HL-60 (cell line): ENCODE measurements around the gene HPSE2.

Experiments
- DNase-seq, 2 experiments: peaks; one replicate each; pipeline ENCODE4 v3.0.0-alpha.2; 2010 to 2020; ENCODE audit warnings: low read depth in 1 of 2, low spot score in 1 of 2
- H3K27ac ChIP-seq: fragments of 250-450 bp; sonication (Bioruptor Pico); replicated peaks from 2 replicates; pipeline ENCODE4 v1.5.1; 2020; ENCODE audit warnings: mild to moderate bottlenecking, moderate library complexity
- H3K27me3 ChIP-seq: fragments of 250-450 bp; sonication (Bioruptor Pico); 2 replicates; pipeline ENCODE4 v1.5.1; 2021; ENCODE audit warnings: mild to moderate bottlenecking, moderate library complexity; ENCODE audit not compliant: insufficient read depth, poor library complexity, severe bottlenecking
- H3K4me3 ChIP-seq: replicated peaks from 2 replicates; pipeline ENCODE4 v1.5.1; 2011; ENCODE audit warnings: mild to moderate bottlenecking, control low read depth, low read length; ENCODE audit not compliant: insufficient read depth
- CTCF ChIP-seq: IDR thresholded peaks from one replicate; pipeline ENCODE4 v1.5.1; 2011; ENCODE audit warnings: low read length, control low read depth, inconsistent platforms; ENCODE audit not compliant: insufficient read depth
- GABPA ChIP-seq: IDR thresholded peaks from 2 replicates; pipeline ENCODE4 v1.6.1; 2012; ENCODE audit warnings: low read depth
- POLR2AphosphoS5 ChIP-seq: IDR thresholded peaks from 2 replicates; pipeline ENCODE4 v1.6.1; 2012; ENCODE audit warnings: low read depth
- SPI1 ChIP-seq: IDR thresholded peaks from 2 replicates; pipeline ENCODE4 v1.6.1; 2012; ENCODE audit warnings: low read depth, mild to moderate bottlenecking, borderline replicate concordance
- TF ChIP-seq, protein P1 (sequence below): IDR thresholded peaks from 2 replicates; pipeline ENCODE4 v1.6.1; 2012; ENCODE audit warnings: low read depth; ENCODE audit not compliant: insufficient replicate concordance

The HPSE2 gene

GRCh38 chr10:98446661-98447221 is 788.9 kb downstream of the HPSE2 start, which contains the start of gene HPS1:
TSS of gene HPS1 (minus strand) at chr10:98446935. CDS start at chr10:98443240, 3,695 bp downstream.
- no peak for TF ChIP-seq GABPA
- TF ChIP-seq SPI1 = no peak
- TF ChIP-seq, protein P1, sequence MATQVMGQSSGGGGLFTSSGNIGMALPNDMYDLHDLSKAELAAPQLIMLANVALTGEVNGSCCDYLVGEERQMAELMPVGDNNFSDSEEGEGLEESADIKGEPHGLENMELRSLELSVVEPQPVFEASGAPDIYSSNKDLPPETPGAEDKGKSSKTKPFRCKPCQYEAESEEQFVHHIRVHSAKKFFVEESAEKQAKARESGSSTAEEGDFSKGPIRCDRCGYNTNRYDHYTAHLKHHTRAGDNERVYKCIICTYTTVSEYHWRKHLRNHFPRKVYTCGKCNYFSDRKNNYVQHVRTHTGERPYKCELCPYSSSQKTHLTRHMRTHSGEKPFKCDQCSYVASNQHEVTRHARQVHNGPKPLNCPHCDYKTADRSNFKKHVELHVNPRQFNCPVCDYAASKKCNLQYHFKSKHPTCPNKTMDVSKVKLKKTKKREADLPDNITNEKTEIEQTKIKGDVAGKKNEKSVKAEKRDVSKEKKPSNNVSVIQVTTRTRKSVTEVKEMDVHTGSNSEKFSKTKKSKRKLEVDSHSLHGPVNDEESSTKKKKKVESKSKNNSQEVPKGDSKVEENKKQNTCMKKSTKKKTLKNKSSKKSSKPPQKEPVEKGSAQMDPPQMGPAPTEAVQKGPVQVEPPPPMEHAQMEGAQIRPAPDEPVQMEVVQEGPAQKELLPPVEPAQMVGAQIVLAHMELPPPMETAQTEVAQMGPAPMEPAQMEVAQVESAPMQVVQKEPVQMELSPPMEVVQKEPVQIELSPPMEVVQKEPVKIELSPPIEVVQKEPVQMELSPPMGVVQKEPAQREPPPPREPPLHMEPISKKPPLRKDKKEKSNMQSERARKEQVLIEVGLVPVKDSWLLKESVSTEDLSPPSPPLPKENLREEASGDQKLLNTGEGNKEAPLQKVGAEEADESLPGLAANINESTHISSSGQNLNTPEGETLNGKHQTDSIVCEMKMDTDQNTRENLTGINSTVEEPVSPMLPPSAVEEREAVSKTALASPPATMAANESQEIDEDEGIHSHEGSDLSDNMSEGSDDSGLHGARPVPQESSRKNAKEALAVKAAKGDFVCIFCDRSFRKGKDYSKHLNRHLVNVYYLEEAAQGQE = no peak
- no peak for TF ChIP-seq CTCF
- no peak; the same call in 1 of the 2 replicates for TF ChIP-seq POLR2AphosphoS5
- H3K27me3 ChIP-seq = peaks cover 2% of the 10 kb centered on the region
- H3K27ac ChIP-seq = peak within 1 kb of the TSS; percentile 90
- DNase-seq = peak; percentile 70 to 73
- H3K4me3 ChIP-seq = peak within 1 kb of the TSS; percentile 71

DNA sequence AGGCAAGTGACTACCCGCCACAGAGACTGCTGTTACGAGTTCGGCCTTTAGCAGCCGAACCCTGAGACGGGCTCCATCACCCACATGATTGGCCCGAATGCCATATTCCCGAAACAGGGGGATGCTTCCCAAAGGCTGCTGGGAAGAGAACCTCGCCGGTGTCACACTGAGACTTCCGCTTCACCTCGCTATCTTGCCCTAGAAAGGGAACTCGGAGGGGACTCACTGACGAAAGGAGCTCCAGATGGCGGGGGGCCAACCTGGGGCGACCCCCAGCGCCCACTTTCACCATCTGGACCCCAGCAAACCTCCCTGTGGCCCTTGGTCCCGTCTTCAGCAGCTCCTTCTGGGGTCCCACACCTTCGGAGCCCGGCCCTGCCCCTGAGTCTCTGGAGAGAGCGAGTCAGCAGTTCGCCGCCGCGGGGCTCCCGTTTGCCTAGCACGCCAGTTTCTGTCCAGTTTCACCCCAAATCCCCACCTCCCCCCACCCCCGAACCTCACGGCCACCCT is 789.4 kb downstream of the HPSE2 start:
- H3K27ac ChIP-seq = peak overlapping the region; percentile 90
- peak; percentile 58 to 66 for DNase-seq
- H3K4me3 ChIP-seq = peak overlapping the region; percentile 71
- H3K27me3 ChIP-seq = peaks cover 2% of the 10 kb centered on the region
- no peak; the same call in 1 of the 2 replicates for TF ChIP-seq POLR2AphosphoS5
- no peak for TF ChIP-seq CTCF
- TF ChIP-seq, protein P1 = no peak
- peak; percentile 61; the same call in 1 of the 2 replicates for TF ChIP-seq SPI1
- TF ChIP-seq GABPA = no peak

- H3K27me3 ChIP-seq = no peaks in the 10 kb centered on the region
- peak overlapping the region; percentile 71 for H3K4me3 ChIP-seq
- H3K27ac ChIP-seq = no peak overlapping the region
- no peak for DNase-seq
- no peak for TF ChIP-seq SPI1
- no peak for TF ChIP-seq POLR2AphosphoS5
- TF ChIP-seq, protein P1 = no peak
- no peak for TF ChIP-seq CTCF
These were observed 790.3 kb downstream of the HPSE2 start for GRCh38 chr10:98445200-98445812.
